ENCODE measurements around the gene MORN3.
A peak's percentile ranks its signal among the peaks of the same experiment; 100 is the strongest.
"Not testable (repeated sequence)": the region's sequence is repeated elsewhere in the genome, so short reads cannot be mapped to it uniquely, and the experiment has no call there.

The MORN3 gene

DNA sequence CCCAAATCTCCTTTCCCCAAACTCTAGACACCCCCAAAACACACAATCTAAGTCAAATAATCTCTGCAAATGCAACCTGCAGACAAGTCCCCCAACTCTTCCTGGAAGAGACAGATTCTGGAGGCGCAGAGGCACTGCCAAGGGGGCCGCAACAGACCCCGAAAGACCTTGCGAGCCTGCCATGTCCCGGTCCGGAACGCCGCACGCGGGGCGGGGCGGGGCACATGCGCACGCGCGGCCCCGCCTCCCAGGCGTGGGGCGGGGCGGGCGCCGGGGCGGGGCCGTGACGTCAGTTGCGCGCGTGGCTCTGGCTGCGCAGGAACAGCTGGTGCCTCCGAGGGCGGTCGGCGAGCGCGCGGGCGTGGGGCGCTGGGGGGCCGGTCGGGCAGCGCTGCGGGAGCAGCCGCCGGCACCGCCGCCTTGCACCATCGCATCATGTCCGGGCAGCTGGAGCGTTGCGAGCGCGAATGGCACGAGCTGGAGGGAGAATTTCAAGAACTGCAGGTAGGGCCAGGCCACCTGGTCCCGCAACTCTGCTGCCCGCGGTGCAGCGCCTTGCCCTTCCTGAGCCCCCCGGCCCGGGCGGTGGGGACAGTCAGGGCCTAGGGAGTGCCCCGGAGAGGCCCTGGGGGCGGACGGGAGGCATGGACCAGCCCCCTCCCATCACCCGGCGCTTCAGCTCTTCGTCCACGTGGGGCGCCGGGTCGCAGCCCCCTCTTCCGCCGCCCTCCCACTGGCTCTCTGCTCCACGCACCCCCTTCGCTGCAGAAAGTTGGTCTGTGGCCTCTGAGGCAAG lies 43.2 kb upstream of the MORN3 start, which contains the start of gene TMEM120B:
TSS of gene TMEM120B (plus strand) at position 292 of the 796 bp plus-strand sequence. CDS start at position 436, 144 bp downstream.
- DNase-seq (ENCODE audit: low read depth) = peak; percentile 62
- H3K4me3 ChIP-seq (ENCODE audit: low read length) = peak within 1 kb of the TSS; percentile 94
- TF ChIP-seq, protein P1, sequence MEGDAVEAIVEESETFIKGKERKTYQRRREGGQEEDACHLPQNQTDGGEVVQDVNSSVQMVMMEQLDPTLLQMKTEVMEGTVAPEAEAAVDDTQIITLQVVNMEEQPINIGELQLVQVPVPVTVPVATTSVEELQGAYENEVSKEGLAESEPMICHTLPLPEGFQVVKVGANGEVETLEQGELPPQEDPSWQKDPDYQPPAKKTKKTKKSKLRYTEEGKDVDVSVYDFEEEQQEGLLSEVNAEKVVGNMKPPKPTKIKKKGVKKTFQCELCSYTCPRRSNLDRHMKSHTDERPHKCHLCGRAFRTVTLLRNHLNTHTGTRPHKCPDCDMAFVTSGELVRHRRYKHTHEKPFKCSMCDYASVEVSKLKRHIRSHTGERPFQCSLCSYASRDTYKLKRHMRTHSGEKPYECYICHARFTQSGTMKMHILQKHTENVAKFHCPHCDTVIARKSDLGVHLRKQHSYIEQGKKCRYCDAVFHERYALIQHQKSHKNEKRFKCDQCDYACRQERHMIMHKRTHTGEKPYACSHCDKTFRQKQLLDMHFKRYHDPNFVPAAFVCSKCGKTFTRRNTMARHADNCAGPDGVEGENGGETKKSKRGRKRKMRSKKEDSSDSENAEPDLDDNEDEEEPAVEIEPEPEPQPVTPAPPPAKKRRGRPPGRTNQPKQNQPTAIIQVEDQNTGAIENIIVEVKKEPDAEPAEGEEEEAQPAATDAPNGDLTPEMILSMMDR (conservative IDR thresholded peaks at IDR 0.05; ENCODE audit: low read length) = no peak

DNA sequence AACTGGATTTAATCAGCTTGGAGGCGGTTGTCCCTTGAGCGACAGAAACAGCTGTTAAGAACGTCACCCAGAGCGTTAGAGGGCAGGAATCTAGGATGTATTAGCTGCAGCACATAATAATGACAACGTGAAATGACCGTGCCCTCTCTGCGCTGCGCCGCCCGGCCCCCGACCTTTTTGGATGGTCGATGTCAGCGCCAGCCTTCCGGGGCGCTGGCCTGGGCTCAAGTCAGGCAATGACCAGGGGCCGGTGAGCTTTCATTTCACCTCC lies 42.7 kb upstream of the MORN3 start:
- H3K4me3 ChIP-seq (ENCODE audit: low read length) = peak overlapping the region; percentile 91
- peak; percentile 37 for DNase-seq (ENCODE audit: low read depth)
- TF ChIP-seq, protein P1 (conservative IDR thresholded peaks at IDR 0.05; ENCODE audit: low read length) = no peak

DNA sequence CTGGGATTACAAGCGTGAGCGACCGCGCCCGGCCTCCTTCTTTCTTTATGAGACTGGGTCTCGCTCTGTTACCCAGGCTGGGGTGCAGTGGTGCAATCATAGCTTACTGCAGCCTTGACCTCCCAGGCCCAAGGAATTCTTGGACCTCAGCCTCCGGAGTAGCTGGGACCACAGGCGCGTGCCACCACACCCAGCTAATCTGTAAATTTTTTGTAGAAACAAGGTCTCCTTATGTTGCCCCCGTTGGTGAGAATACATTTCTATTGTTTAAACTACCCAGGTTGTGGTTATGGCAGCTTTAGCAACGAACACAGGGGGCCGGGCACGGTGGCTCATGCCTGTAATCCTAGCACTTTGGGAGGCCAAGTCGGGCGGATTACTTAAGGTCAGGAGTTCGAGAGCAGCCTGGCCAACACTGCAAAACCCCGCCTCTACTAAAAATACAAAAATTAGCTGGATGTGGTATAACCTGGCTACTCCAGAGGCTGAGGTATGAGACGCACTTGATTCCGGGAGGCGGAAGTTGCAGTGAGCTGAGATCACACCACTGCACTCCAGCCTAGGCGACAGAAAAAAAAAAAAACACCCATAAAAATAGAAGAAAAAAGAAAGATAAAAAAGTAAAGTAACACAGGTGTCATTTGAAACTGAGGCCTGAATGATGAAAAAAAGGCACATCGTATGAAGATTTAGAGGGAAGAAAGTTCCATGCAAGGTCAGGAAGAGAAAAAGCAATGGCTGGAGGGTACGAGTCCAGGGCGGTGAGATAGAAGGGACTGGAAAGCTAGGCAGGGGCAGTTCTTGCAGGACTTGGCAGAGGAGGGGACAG lies 42.1 kb upstream of the MORN3 start:
- peak; percentile 29 for DNase-seq (ENCODE audit: low read depth)
- H3K4me3 ChIP-seq (ENCODE audit: low read length) = peak overlapping the region; percentile 91
- TF ChIP-seq, protein P1 (conservative IDR thresholded peaks at IDR 0.05; ENCODE audit: low read length) = no peak

DNA sequence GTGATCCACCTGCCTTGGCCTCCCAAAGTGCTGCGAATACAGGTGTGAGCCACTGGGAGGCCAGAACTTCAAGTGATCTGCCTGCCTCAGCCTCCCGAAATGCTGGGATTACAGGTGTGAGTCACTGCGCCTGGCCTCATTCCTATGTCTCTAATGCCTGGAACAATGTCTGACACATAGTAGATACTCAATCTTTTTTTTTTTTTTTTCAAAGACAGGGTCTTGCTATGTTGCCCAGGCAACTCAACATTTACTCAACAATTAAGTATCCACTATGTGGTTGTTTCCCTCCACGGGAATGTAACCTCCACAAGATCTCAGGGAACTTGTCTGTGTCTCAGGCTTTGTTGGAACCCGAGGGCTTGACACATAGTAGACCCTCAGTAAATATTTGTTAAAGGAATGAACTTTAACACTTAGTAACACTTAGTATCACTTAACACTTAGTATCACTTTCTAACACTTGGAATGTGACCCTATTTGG lies 40.1 kb upstream of the MORN3 start:
- TF ChIP-seq, protein P1 (conservative IDR thresholded peaks at IDR 0.05; ENCODE audit: low read length) = no peak
- peak; percentile 79 for DNase-seq (ENCODE audit: low read depth)
- H3K4me3 ChIP-seq (ENCODE audit: low read length) = no peak overlapping the region

DNA sequence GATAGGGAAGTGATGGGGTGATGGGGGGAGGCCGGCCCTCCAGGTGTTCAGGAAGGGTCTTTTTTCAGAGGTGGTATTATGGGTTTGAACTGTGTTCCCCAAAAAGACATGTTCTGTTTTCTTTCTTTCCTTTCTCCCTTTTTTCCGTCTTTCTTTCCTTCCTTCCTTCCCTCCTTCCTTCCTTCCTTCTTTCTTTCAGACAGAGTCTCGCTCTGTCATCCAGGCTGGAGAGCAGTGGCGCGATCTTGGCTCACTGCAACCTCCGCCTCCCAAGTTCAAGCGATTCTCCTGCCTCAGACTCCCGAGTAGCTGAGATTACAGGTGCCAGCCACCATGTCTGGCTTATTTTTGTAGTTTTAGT lies 39.6 kb upstream of the MORN3 start:
- not testable (repeated sequence) for H3K4me3 ChIP-seq (ENCODE audit: low read length); DNase-seq (ENCODE audit: low read depth)

DNA sequence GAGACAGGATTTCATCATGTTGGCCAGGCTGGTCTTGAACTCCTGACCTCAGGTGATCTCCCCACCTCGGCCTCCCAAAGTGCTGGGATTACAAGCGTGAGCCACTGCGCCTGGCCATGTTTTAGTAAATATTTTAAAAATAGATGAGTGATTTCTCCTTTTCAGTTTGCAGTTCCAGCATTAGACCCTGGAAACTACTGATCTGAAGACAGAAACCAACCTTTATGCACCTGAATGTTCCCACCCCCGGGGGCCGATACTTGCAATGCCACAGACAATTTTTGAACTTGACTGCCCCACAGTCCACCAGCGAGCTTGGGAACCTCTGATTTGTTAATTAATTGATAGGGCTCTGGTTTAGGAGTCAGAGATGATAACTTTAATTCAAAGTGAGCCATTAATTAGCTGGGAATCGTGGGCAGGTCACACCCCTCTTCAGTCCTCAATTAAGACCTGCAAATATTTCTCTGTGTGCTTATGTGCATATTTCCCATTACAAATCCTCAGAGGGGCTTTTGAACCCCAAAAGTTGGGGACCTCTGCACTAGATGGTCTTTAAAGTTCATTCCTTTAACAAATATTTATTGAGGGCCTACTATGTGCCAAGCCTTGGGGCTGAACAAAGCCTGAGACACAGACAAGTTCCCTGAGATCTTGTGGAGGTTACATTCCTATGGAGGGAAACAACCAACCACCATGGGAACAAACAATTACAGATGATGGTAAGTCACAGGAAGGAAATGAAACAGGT lies 39.0 kb upstream of the MORN3 start:
- TF ChIP-seq, protein P1 (conservative IDR thresholded peaks at IDR 0.05; ENCODE audit: low read length) = no peak
- no peak overlapping the region for H3K4me3 ChIP-seq (ENCODE audit: low read length)
- DNase-seq (ENCODE audit: low read depth) = no peak

DNA sequence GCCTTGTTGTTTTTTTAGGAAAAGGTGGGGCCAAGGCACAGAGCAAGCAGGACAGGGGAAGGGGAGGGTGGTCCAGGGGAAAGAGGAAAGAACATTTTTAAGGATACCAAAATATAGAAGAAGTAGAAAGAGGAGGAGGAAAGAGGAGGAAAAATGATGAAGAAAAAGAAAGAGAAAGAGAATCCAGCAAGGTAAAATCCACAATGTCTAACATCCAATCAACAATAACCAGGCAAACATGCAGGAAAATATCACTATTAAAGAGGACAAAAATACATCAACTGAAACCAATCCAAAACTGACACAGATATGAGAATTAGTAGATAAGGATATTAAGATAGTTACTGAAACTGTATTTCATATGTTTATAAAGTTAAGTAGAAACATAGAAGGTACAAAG lies 36.1 kb upstream of the MORN3 start:
- H3K4me3 ChIP-seq (ENCODE audit: low read length) = no peak overlapping the region
- no peak for DNase-seq (ENCODE audit: low read depth)

More for the DNA sequence above, 36.1 kb upstream of the MORN3 start:
- TF ChIP-seq, protein P1 (conservative IDR thresholded peaks at IDR 0.05; ENCODE audit: low read length) = no peak
